Measurements from ENCODE around the gene OTOA. TPM values are rescaled to one million over a fixed set of nuclear protein-coding genes. Genes with fewer than 3 reads are reported as not detected.

OTOA gene
- not detected for polyA plus RNA-seq (2013)

DNA sequence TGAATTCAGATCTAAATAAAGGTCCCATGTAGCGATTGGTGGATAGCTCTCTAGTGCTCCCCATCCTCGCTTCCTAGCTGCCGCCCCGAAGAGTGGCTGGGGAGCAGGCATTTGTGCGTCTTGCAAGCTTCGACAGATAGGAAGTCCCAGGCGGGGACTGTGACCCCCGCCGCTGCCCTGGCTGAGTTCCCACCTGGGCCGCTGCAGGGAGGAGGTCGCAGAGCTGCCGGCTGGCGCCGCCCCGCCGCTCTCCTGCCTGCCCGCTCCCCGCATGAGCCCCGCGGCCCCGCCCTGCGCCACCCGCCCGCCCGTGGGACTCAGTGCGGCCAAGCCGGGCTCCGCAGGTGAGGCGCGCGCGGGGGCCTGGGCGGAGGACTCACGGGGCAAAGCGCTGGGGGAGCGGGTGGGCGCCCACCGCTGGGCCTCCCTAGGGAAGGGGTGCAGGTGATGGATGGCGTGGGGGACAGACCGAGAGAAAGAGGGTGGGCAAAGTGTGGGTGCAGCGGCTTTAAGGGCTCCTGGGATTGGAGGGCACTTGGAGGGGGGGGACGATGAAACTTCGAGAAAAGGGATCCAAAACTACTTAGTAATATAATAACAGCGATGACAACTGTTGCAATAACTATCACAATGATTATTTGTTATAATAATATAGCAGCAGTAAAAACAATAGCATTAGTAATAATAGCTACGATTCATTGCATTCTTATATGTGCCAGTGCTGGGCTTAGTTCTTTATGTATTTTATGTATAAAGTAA is at the start of gene OTOA:
Gene OTOA (plus strand): TSS at position 80 of the 759 bp plus-strand sequence. CDS start 14,547 bp downstream, outside the sequence.
- peaks cover 0 to 16% (median 5%) of the 10 kb centered on the region in 4 experiments for H3K4me1 ChIP-seq (ENCODE audit: control extremely low read depth in 1 of 4, control insufficient read depth in 4 of 4, insufficient read depth in 4 of 4, low read length in 3 of 4)
- ChIA-PET CTCF (no interaction called here), POLR2A (no interaction called here)

GRCh38 chr16:21614896-21615295 is 48.9 kb upstream of the OTOA start:
- WGBS (ENCODE audit: insufficient coverage) = 100% methylated on average over 2 of the region's 3 CpGs
- Histone ChIP-seq H3K27ac (ENCODE audit: insufficient read depth in 1 of 2, low read depth in 1 of 2, low read length in 2 of 2, poor library complexity in 1 of 2, severe bottlenecking in 2 of 2) (no peak overlapping the region), H3K36me3 (ENCODE audit: control insufficient read depth in 4 of 4, insufficient read depth in 4 of 4, low read length in 3 of 4) (peaks cover 3 to 19% (median 7%) of the 10 kb centered on the region in 4 experiments), H3K27me3 (replicated peaks in 2 of 5; ENCODE audit: control insufficient read depth in 4 of 5, insufficient read depth in 5 of 5, low read length in 4 of 5) (no peaks in the 10 kb centered on the region), H3K4me3 (ENCODE audit: control insufficient read depth in 1 of 7, extremely low read depth in 1 of 7, insufficient read depth in 4 of 7, low read depth in 2 of 7, low read length in 6 of 7) (no peak overlapping the region), H3K4me1 (ENCODE audit: control extremely low read depth in 1 of 4, control insufficient read depth in 4 of 4, insufficient read depth in 4 of 4, low read length in 3 of 4) (peaks cover 35 to 71% (median 53%) of the 10 kb centered on the region in 4 experiments), H3K9me3 (ENCODE audit: control extremely low read depth in 1 of 5, control insufficient read depth in 4 of 5, insufficient read depth in 2 of 5, low read depth in 1 of 5, low read length in 4 of 5) (no peaks in the 10 kb centered on the region)
- ChIA-PET CTCF (interaction anchor here (0.6 to 1.7 kb wide), 3 partner anchors 11 to 24 kb away, joined by 3 to 7 read pairs (median 5); no protein-coding TSS in a partner anchor), POLR2A (no interaction called here)
- peak in 2 of 3 donors; percentile 27 to 35 for DNase-seq

More for the DNA sequence above, at the start of gene OTOA:
- peak; percentile 29 to 70 (median 58) for DNase-seq
- H3K4me3 ChIP-seq (ENCODE audit: control insufficient read depth in 1 of 7, extremely low read depth in 1 of 7, insufficient read depth in 4 of 7, low read depth in 2 of 7, low read length in 6 of 7) = peak within 1 kb of the TSS in 6 of 7 experiments; percentile 34 to 72 (median 56)
- H3K36me3 ChIP-seq (ENCODE audit: control insufficient read depth in 4 of 4, insufficient read depth in 4 of 4, low read length in 3 of 4) = no peaks in the 10 kb centered on the region
- 2% methylated on average over 28 of the region's 45 CpGs for WGBS (ENCODE audit: insufficient coverage)
- no peak within 1 kb of the TSS for H3K27ac ChIP-seq (ENCODE audit: insufficient read depth in 1 of 2, low read depth in 1 of 2, low read length in 2 of 2, poor library complexity in 1 of 2, severe bottlenecking in 2 of 2)
- peaks cover 0 to 8% (median 0%) of the 10 kb centered on the region in 5 experiments for H3K27me3 ChIP-seq (replicated peaks in 2 of 5; ENCODE audit: control insufficient read depth in 4 of 5, insufficient read depth in 5 of 5, low read length in 4 of 5)
- H3K9me3 ChIP-seq (ENCODE audit: control extremely low read depth in 1 of 5, control insufficient read depth in 4 of 5, insufficient read depth in 2 of 5, low read depth in 1 of 5, low read length in 4 of 5) = no peaks in the 10 kb centered on the region

- ChIA-PET POLR2A (interaction anchor here (1.0 kb wide), 1 partner anchor 9 kb away, joined by 5 read pairs; no protein-coding TSS in a partner anchor), CTCF (interaction anchor here (1.4 kb wide), 2 partner anchors 21 to 25 kb away, joined by 3 to 4 read pairs; no protein-coding TSS in a partner anchor)
- Histone ChIP-seq H3K9me3 (ENCODE audit: control extremely low read depth in 1 of 5, control insufficient read depth in 4 of 5, insufficient read depth in 2 of 5, low read depth in 1 of 5, low read length in 4 of 5) (no peaks in the 10 kb centered on the region), H3K4me3 (ENCODE audit: control insufficient read depth in 1 of 7, extremely low read depth in 1 of 7, insufficient read depth in 4 of 7, low read depth in 2 of 7, low read length in 6 of 7) (no peak overlapping the region), H3K27me3 (replicated peaks in 2 of 5; ENCODE audit: control insufficient read depth in 4 of 5, insufficient read depth in 5 of 5, low read length in 4 of 5) (no peaks in the 10 kb centered on the region), H3K4me1 (ENCODE audit: control extremely low read depth in 1 of 4, control insufficient read depth in 4 of 4, insufficient read depth in 4 of 4, low read length in 3 of 4) (peaks cover 22 to 56% (median 34%) of the 10 kb centered on the region in 4 experiments), H3K27ac (ENCODE audit: insufficient read depth in 1 of 2, low read depth in 1 of 2, low read length in 2 of 2, poor library complexity in 1 of 2, severe bottlenecking in 2 of 2) (peak overlapping the region; percentile 74 to 79), H3K36me3 (ENCODE audit: control insufficient read depth in 4 of 4, insufficient read depth in 4 of 4, low read length in 3 of 4) (peaks cover 3 to 29% (median 7%) of the 10 kb centered on the region in 4 experiments)
- DNase-seq = peak; percentile 73 to 96 (median 93)
- 60% methylated on average over 3 of the region's 3 CpGs for WGBS (ENCODE audit: insufficient coverage)
These were observed 46.2 kb upstream of the OTOA start for GRCh38 chr16:21617607-21618006.

DNA sequence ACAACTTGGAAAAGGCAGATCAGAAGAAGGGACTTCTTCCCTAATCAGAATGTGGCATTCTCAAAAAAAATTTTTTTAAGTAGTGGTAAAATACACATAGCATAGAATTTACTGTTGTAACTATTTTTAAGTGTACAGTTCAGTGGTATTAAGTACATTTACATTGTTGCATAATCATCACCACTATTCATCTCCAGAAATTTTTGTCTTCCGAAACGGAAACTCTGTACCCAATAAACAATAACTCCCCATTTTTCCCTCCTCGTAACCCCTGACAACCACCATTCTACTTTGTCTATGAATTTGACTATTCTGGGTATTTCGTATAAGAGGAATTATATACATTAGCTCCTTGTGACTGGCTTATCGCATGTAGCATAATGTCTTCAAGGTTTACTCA is 45.5 kb upstream of the OTOA start:
- H3K36me3 ChIP-seq (ENCODE audit: control insufficient read depth in 4 of 4, insufficient read depth in 4 of 4, low read length in 3 of 4) = peaks cover 5 to 28% (median 7%) of the 10 kb centered on the region in 4 experiments
- no peak for DNase-seq
- CTCF ChIA-PET = interaction anchor here (1.4 kb wide), 1 partner anchor 20 kb away, joined by 3 read pairs; no protein-coding TSS in a partner anchor
- H3K9me3 ChIP-seq (ENCODE audit: control extremely low read depth in 1 of 5, control insufficient read depth in 4 of 5, insufficient read depth in 2 of 5, low read depth in 1 of 5, low read length in 4 of 5) = no peaks in the 10 kb centered on the region
- POLR2A ChIA-PET = interaction anchor here (1.0 kb wide), 1 partner anchor 10 kb away, joined by 5 read pairs; no protein-coding TSS in a partner anchor
- H3K4me3 ChIP-seq (ENCODE audit: control insufficient read depth in 1 of 7, extremely low read depth in 1 of 7, insufficient read depth in 4 of 7, low read depth in 2 of 7, low read length in 6 of 7) = no peak overlapping the region
- peak overlapping the region; percentile 74 to 79 for H3K27ac ChIP-seq (ENCODE audit: insufficient read depth in 1 of 2, low read depth in 1 of 2, low read length in 2 of 2, poor library complexity in 1 of 2, severe bottlenecking in 2 of 2)
- peaks cover 22 to 56% (median 34%) of the 10 kb centered on the region in 4 experiments for H3K4me1 ChIP-seq (ENCODE audit: control extremely low read depth in 1 of 4, control insufficient read depth in 4 of 4, insufficient read depth in 4 of 4, low read length in 3 of 4)
- WGBS (ENCODE audit: insufficient coverage) = no CpG with 5 or more reads among the region's 5 CpGs
- H3K27me3 ChIP-seq (replicated peaks in 2 of 5; ENCODE audit: control insufficient read depth in 4 of 5, insufficient read depth in 5 of 5, low read length in 4 of 5) = no peaks in the 10 kb centered on the region

- ChIA-PET CTCF (interaction anchor here (1.5 kb wide), 1 partner anchor 17 kb away, joined by 3 read pairs; no protein-coding TSS in a partner anchor), POLR2A (no interaction called here)
- WGBS (ENCODE audit: insufficient coverage) = 96% methylated on average over 3 of the region's 4 CpGs
- no peak overlapping the region for H3K4me3 ChIP-seq (ENCODE audit: control insufficient read depth in 1 of 7, extremely low read depth in 1 of 7, insufficient read depth in 4 of 7, low read depth in 2 of 7, low read length in 6 of 7)
- no peaks in the 10 kb centered on the region for H3K9me3 ChIP-seq (ENCODE audit: control extremely low read depth in 1 of 5, control insufficient read depth in 4 of 5, insufficient read depth in 2 of 5, low read depth in 1 of 5, low read length in 4 of 5)
- no peak for DNase-seq
- peaks cover 8 to 30% (median 10%) of the 10 kb centered on the region in 4 experiments for H3K36me3 ChIP-seq (ENCODE audit: control insufficient read depth in 4 of 4, insufficient read depth in 4 of 4, low read length in 3 of 4)
- no peak overlapping the region for H3K27ac ChIP-seq (ENCODE audit: insufficient read depth in 1 of 2, low read depth in 1 of 2, low read length in 2 of 2, poor library complexity in 1 of 2, severe bottlenecking in 2 of 2)
- no peaks in the 10 kb centered on the region for H3K27me3 ChIP-seq (replicated peaks in 2 of 5; ENCODE audit: control insufficient read depth in 4 of 5, insufficient read depth in 5 of 5, low read length in 4 of 5)
- H3K4me1 ChIP-seq (ENCODE audit: control extremely low read depth in 1 of 4, control insufficient read depth in 4 of 4, insufficient read depth in 4 of 4, low read length in 3 of 4) = peaks cover 22 to 50% (median 31%) of the 10 kb centered on the region in 4 experiments
These were observed 43.9 kb upstream of the OTOA start for GRCh38 chr16:21619765-21620425.

DNA sequence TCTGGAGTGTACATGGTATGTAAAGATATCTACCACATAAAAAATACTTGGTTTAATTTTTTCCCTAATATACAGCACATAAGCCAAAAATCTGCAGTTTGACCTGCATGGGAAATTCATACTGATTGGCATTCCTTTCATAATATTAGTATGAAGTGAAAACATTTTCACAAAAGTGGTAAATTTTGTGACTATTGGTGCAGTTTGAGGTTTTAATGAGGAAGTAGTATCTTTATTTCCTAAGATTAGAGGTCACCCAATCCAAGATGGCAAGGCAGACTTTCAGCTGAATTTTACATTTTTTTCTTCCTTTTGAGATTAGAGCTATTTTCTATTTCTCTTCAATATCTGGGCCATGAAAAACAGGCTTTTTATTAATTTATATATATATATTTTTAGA is 43.2 kb upstream of the OTOA start:
- Histone ChIP-seq H3K4me3 (ENCODE audit: control insufficient read depth in 1 of 7, extremely low read depth in 1 of 7, insufficient read depth in 4 of 7, low read depth in 2 of 7, low read length in 6 of 7) (no peak overlapping the region), H3K9me3 (ENCODE audit: control extremely low read depth in 1 of 5, control insufficient read depth in 4 of 5, insufficient read depth in 2 of 5, low read depth in 1 of 5, low read length in 4 of 5) (no peaks in the 10 kb centered on the region), H3K27me3 (replicated peaks in 2 of 5; ENCODE audit: control insufficient read depth in 4 of 5, insufficient read depth in 5 of 5, low read length in 4 of 5) (no peaks in the 10 kb centered on the region), H3K4me1 (ENCODE audit: control extremely low read depth in 1 of 4, control insufficient read depth in 4 of 4, insufficient read depth in 4 of 4, low read length in 3 of 4) (peaks cover 19 to 49% (median 26%) of the 10 kb centered on the region in 4 experiments), H3K36me3 (ENCODE audit: control insufficient read depth in 4 of 4, insufficient read depth in 4 of 4, low read length in 3 of 4) (peaks cover 7 to 34% (median 16%) of the 10 kb centered on the region in 4 experiments), H3K27ac (ENCODE audit: insufficient read depth in 1 of 2, low read depth in 1 of 2, low read length in 2 of 2, poor library complexity in 1 of 2, severe bottlenecking in 2 of 2) (no peak overlapping the region)
- no peak for DNase-seq
- POLR2A ChIA-PET = no interaction called here
- CTCF ChIA-PET = interaction anchor here (1.5 kb wide), 3 partner anchors 15 to 20 kb away, joined by 3 to 4 read pairs (median 3); no protein-coding TSS in a partner anchor

All from common myeloid progenitor, CD34-positive (primary cell).